Osteoblast (primary cell): ENCODE measurements around the gene CCDC82. TPM values are rescaled to one million over a fixed set of nuclear protein-coding genes. Genes with fewer than 3 reads are reported as not detected.

Source experiments
- DNase-seq: peaks from one replicate; pipeline ENCODE4 v3.0.0; 2011; ENCODE audit warnings: low spot score, mixed read lengths; ENCODE audit not compliant: insufficient read length; ENCODE audit errors: missing footprints
- H2AFZ ChIP-seq: 2 replicates; pipeline ENCODE4 v1.6.0; 2011; ENCODE audit warnings: mild to moderate bottlenecking, low read length
- H3K27ac ChIP-seq: 2 replicates; pipeline ENCODE4 v1.5.1; 2011; ENCODE audit warnings: mild to moderate bottlenecking, low read depth, low read length, moderate library complexity
- H3K27me3 ChIP-seq: 2 replicates; pipeline ENCODE4 v1.6.0; 2012; ENCODE audit warnings: mild to moderate bottlenecking, control low read depth, inconsistent platforms, low read length, moderate library complexity; ENCODE audit not compliant: insufficient read depth
- H3K36me3 ChIP-seq: 2 replicates; pipeline ENCODE4 v1.5.1; 2011; ENCODE audit warnings: mild to moderate bottlenecking, low read length, control low read depth, moderate library complexity; ENCODE audit not compliant: insufficient read depth
- H3K4me1 ChIP-seq: 2 replicates; pipeline ENCODE4 v1.5.1; 2011; ENCODE audit warnings: mild to moderate bottlenecking, low read length, control low read depth, moderate library complexity; ENCODE audit not compliant: insufficient read depth
- H3K4me2 ChIP-seq: 2 replicates; pipeline ENCODE4 v1.6.0; 2011; ENCODE audit warnings: mild to moderate bottlenecking, low read length; ENCODE audit not compliant: insufficient read depth
- H3K4me3 ChIP-seq: fragments of 200-600 bp; sonication (generic); 3 replicates; pipeline ENCODE4 v1.5.1; 2012; ENCODE audit warnings: mild to moderate bottlenecking, low read length, inconsistent platforms; ENCODE audit not compliant: insufficient read depth
- H3K79me2 ChIP-seq: 2 replicates; pipeline ENCODE4 v1.6.0; 2012; ENCODE audit warnings: mild to moderate bottlenecking, low read length, control low read depth, inconsistent platforms; ENCODE audit not compliant: insufficient read depth
- H3K9me3 ChIP-seq: 2 replicates; pipeline ENCODE4 v1.5.1; 2011; ENCODE audit warnings: low read depth, low read length, control low read depth
- H4K20me1 ChIP-seq: 2 replicates; pipeline ENCODE4 v1.6.0; 2012; ENCODE audit warnings: mild to moderate bottlenecking, low read length, control low read depth; ENCODE audit not compliant: insufficient read depth
- total RNA-seq: library from RNA; depleted of rRNA; stranded (reverse); fragments of >200 nt; gene quantifications from 2 replicates; pipeline ENCODE4 v1.2.3, GENCODE V29; 2012
- TF ChIP-seq, protein P1 (sequence below): IDR thresholded peaks from 2 replicates; pipeline ENCODE4 v1.5.1; 2011; ENCODE audit warnings: mild to moderate bottlenecking, low read depth, low read length, moderate library complexity; ENCODE audit errors: extremely low read depth

CCDC82 gene
- total RNA-seq, 1 donor: 19.5 TPM

GRCh38 chr11:96324912-96325311 is 64.8 kb downstream of the CCDC82 start:
- H3K27ac ChIP-seq: peak overlapping the region; percentile 73
- no peaks in the 10 kb centered on the region for H3K27me3 ChIP-seq
- peaks cover 92% of the 10 kb centered on the region for H3K79me2 ChIP-seq
- no peaks in the 10 kb centered on the region for H4K20me1 ChIP-seq
- no peaks in the 10 kb centered on the region for H3K9me3 ChIP-seq
- H3K4me3 ChIP-seq: peak overlapping the region; percentile 18
- TF ChIP-seq, protein P1, sequence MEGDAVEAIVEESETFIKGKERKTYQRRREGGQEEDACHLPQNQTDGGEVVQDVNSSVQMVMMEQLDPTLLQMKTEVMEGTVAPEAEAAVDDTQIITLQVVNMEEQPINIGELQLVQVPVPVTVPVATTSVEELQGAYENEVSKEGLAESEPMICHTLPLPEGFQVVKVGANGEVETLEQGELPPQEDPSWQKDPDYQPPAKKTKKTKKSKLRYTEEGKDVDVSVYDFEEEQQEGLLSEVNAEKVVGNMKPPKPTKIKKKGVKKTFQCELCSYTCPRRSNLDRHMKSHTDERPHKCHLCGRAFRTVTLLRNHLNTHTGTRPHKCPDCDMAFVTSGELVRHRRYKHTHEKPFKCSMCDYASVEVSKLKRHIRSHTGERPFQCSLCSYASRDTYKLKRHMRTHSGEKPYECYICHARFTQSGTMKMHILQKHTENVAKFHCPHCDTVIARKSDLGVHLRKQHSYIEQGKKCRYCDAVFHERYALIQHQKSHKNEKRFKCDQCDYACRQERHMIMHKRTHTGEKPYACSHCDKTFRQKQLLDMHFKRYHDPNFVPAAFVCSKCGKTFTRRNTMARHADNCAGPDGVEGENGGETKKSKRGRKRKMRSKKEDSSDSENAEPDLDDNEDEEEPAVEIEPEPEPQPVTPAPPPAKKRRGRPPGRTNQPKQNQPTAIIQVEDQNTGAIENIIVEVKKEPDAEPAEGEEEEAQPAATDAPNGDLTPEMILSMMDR: no peak
- H2AFZ ChIP-seq: no peak overlapping the region
- H3K4me1 ChIP-seq: peaks cover 62% of the 10 kb centered on the region
- DNase-seq: peak; percentile 93
- peaks cover 6% of the 10 kb centered on the region for H3K36me3 ChIP-seq
- H3K4me2 ChIP-seq: peak overlapping the region; percentile 73

DNA sequence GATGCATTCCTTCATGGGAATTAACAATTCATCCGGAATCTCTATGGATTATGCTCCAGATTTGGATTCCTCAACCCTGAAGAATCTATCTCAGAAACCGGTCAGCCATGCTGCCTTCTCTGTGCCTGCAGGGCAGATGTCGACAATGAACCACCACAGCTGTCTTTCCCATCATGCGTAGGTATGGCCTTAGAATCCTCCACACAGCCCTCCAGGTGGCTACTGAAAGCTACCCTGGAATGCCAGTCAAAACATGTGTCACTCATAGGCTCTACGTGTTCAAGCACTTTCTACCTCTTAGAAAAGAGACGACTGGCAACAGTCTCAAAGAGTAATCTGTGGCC is 66.1 kb downstream of the CCDC82 start:
- Histone ChIP-seq H3K27ac (peak overlapping the region; percentile 73), H3K79me2 (peaks cover 93% of the 10 kb centered on the region), H3K27me3 (no peaks in the 10 kb centered on the region), H3K4me3 (no peak overlapping the region), H3K36me3 (peaks cover 6% of the 10 kb centered on the region), H4K20me1 (no peaks in the 10 kb centered on the region), H3K4me2 (no peak overlapping the region), H3K9me3 (no peaks in the 10 kb centered on the region), H2AFZ (no peak overlapping the region), H3K4me1 (peaks cover 52% of the 10 kb centered on the region)
- TF ChIP-seq, protein P1: no peak
- DNase-seq: no peak

DNA sequence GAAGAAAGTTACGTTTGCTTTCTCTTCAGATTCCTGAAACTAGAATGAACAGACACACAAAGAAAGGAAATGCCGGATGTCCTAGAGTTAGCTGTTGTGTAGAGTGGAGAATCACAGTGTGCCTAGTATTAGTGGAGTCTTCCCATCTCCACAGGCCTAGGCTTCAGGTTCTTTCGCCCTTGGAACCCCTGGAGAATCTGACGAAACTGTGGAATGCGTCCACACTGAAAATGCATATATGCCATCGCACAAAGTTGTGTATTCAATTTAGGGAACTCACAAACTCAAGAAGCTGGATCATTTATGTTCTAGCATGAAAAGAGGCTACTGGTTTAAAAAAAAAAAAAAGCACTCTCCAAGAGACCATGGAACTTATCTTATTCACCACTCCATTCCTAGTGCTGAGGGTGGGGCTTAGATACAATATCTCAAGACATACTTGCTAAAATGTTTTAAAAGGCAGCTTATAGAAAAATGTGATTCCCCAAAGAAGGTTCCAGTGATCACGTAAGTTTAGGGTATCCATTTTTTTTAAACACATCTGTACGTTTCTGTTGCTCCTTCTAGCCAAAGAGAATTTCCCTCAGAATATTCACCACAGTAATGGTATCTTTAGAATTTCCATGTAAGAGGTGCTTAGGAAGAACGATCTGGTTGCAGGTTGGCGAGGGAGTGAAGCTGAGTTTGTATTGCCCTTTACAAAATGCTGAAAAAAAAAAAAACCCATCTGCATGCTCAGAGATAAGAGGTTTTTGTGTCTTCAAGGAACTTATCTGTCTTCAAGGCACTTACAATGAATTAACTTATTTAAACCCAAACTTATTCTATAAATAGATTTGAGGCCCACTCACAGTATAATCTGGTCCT is 66.7 kb downstream of the CCDC82 start:
- DNase-seq: no peak
- Histone ChIP-seq H3K27me3 (no peaks in the 10 kb centered on the region), H3K4me3 (no peak overlapping the region), H2AFZ (no peak overlapping the region), H3K79me2 (peaks cover 93% of the 10 kb centered on the region), H3K36me3 (peaks cover 6% of the 10 kb centered on the region), H3K4me2 (no peak overlapping the region), H3K9me3 (no peaks in the 10 kb centered on the region), H4K20me1 (no peaks in the 10 kb centered on the region), H3K4me1 (peaks cover 46% of the 10 kb centered on the region), H3K27ac (peak overlapping the region; percentile 73)
- TF ChIP-seq, protein P1: no peak

DNA sequence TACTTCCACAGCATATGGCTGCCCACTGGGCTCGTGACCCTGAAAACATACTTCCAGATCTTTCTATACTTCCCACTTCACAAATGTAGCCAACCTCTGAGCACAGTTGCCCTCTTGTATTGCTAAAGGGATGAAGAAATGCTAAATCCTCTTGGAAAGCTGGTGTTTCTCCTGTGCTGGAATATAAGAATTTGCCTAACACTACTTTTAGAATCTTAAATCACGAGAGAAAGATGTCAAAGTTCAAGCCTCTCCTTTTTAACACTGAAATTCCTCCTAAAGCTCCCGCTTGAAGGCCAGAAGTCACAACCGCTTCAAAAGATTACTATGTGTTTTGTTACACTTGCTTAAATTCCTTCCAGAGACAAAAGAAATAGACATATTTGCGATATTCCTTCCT is 68.6 kb downstream of the CCDC82 start:
- Histone ChIP-seq H3K4me3 (no peak overlapping the region), H3K27me3 (no peaks in the 10 kb centered on the region), H3K9me3 (no peaks in the 10 kb centered on the region), H3K27ac (no peak overlapping the region), H3K79me2 (peaks cover 93% of the 10 kb centered on the region), H3K36me3 (peaks cover 6% of the 10 kb centered on the region), H3K4me2 (no peak overlapping the region), H2AFZ (no peak overlapping the region), H3K4me1 (peaks cover 41% of the 10 kb centered on the region), H4K20me1 (no peaks in the 10 kb centered on the region)
- TF ChIP-seq, protein P1: no peak
- DNase-seq: no peak
